ENCODE results near the gene SERPINB2.

DNA sequence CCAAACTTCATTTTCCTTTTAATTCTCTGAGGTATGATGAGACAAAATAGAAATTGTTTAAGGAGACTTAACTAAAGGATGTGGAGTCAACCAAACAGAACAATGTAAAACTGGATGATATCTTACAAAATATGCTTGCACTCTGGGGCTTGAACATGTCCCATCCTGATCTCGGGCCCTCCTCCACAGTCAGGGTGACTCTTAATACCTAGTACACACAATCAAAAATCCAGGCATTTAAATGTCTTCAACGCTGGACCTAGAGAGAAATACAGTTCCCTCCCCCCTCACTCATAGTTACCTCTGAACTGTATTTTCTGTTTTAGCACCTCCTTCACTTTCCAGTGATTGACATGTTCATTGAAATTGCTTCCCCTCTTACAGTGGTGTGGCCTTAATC lies 36.9 kb upstream of the SERPINB2 start:
- TF ChIP-seq, protein P1, sequence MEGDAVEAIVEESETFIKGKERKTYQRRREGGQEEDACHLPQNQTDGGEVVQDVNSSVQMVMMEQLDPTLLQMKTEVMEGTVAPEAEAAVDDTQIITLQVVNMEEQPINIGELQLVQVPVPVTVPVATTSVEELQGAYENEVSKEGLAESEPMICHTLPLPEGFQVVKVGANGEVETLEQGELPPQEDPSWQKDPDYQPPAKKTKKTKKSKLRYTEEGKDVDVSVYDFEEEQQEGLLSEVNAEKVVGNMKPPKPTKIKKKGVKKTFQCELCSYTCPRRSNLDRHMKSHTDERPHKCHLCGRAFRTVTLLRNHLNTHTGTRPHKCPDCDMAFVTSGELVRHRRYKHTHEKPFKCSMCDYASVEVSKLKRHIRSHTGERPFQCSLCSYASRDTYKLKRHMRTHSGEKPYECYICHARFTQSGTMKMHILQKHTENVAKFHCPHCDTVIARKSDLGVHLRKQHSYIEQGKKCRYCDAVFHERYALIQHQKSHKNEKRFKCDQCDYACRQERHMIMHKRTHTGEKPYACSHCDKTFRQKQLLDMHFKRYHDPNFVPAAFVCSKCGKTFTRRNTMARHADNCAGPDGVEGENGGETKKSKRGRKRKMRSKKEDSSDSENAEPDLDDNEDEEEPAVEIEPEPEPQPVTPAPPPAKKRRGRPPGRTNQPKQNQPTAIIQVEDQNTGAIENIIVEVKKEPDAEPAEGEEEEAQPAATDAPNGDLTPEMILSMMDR (IDR thresholded peaks at IDR 0.05; ENCODE audit: low read depth, low read length) = no peak
- TF ChIP-seq EZH2phosphoT487 (IDR thresholded peaks at IDR 0.05; ENCODE audit: low read depth) = no peak
